Endodermal cell (in vitro differentiated cells): ENCODE measurements around the gene DIS3L. TPM values are rescaled to one million over a fixed set of nuclear protein-coding genes. Genes with fewer than 3 reads are reported as not detected.

Source experiments
- DNase-seq: peaks from one replicate; pipeline ENCODE4 v3.0.0-alpha.2; 2017
- H3K27ac ChIP-seq: 2 replicates; pipeline ENCODE4 v1.5.1; 2013; ENCODE audit warnings: mild to moderate bottlenecking, low read depth, low read length, moderate library complexity
- H3K27me3 ChIP-seq: 2 replicates; pipeline ENCODE4 v1.6.1; 2013; ENCODE audit warnings: mild to moderate bottlenecking, low read length, moderate library complexity; ENCODE audit not compliant: insufficient read depth, control insufficient read depth, poor library complexity, severe bottlenecking
- H3K36me3 ChIP-seq: 2 replicates; pipeline ENCODE4 v1.7.0; 2013; ENCODE audit warnings: mild to moderate bottlenecking, low read length, moderate library complexity; ENCODE audit not compliant: control insufficient read depth, insufficient read depth
- H3K4me1 ChIP-seq: one replicate; pipeline ENCODE4 v1.7.0; 2013; ENCODE audit warnings: low read length; ENCODE audit not compliant: control insufficient read depth, insufficient read depth
- H3K4me3 ChIP-seq: 2 replicates; pipeline ENCODE4 v1.5.1; 2013; ENCODE audit warnings: mild to moderate bottlenecking, low read length, moderate library complexity
- H3K9ac ChIP-seq: 2 replicates; pipeline ENCODE4 v1.6.1; 2013; ENCODE audit warnings: mild to moderate bottlenecking, low read length, moderate library complexity; ENCODE audit not compliant: poor library complexity, severe bottlenecking; ENCODE audit errors: extremely low read depth
- H3K9me3 ChIP-seq: 2 replicates; pipeline ENCODE4 v1.6.1; 2013; ENCODE audit warnings: mild to moderate bottlenecking, low read length, moderate library complexity; ENCODE audit not compliant: control insufficient read depth
- H3K27ac Mint-ChIP-seq: 2 replicates; pipeline ENCODE4 v1.8.0; 2020; ENCODE audit warnings: mixed read lengths
- H3K27me3 Mint-ChIP-seq: 2 replicates; pipeline ENCODE4 v1.8.0; 2021; ENCODE audit warnings: mild to moderate bottlenecking, mixed read lengths; ENCODE audit not compliant: insufficient read depth
- H3K36me3 Mint-ChIP-seq: 2 replicates; pipeline ENCODE4 v1.8.0; 2020; ENCODE audit warnings: low read depth, mixed read lengths
- H3K4me1 Mint-ChIP-seq: 2 replicates; pipeline ENCODE4 v1.8.0; 2020; ENCODE audit warnings: mixed read lengths
- H3K4me3 Mint-ChIP-seq: 2 replicates; pipeline ENCODE4 v1.8.0; 2020; ENCODE audit warnings: mild to moderate bottlenecking, moderate library complexity, mixed read lengths
- H3K9me3 Mint-ChIP-seq: 2 replicates; pipeline ENCODE4 v1.8.0; 2020; ENCODE audit warnings: mild to moderate bottlenecking, mixed read lengths
- WGBS, 2 experiments: methylation state at CpG; one replicate each; pipeline versions ENCODE4 v1.1.5 to v1.1.7; 2013; ENCODE audit warnings: missing lambda C conversion rate in 2 of 2, mixed read lengths in 1 of 2; ENCODE audit not compliant: insufficient coverage in 1 of 2, insufficient read length in 1 of 2; 5-methylcytosine and 5-hydroxymethylcytosine counted together
- total RNA-seq, 2 donors: library from RNA; stranded (reverse); fragmentation: NEBNext Ultra II Directional in 1 of 2; extraction: Animal tissue kit (Norgen Biotek cat#: 25700) in 1 of 2; gene quantifications; 2 replicates in 1 of 2; 3 replicates in 1 of 2; pipeline ENCODE4 v1.2.1, GENCODE V29; 2021
- TF ChIP-seq, protein P1 (sequence below): fragments of 200-600 bp; sonication (generic); conservative IDR thresholded peaks from 2 replicates; pipeline ENCODE4 v1.5.0; 2021; ENCODE audit warnings: antibody characterized with exemption, mild to moderate bottlenecking

DIS3L gene
- total RNA-seq, 2 donors from 2014 or later = 26.3 to 38.4 TPM

DNA sequence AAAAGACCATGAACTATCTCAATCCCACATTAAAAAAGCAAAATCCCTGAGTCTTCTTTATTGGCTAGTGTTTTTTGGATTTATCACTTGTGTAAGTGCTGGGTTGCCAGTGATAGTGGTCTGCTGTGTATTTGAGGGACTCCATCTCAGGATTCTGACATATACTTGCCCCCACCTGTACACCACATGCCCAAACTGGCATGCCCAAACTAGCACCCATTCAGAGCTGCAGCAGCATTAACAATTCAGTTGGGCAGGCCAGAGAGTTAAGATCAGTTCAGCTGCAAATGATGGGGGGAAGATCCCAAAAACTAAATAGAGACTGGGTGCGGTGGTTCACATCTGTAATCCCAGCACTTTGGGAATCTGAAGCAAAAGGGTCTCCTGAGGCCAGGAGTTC lies 69.4 kb downstream of the DIS3L start:
- Histone ChIP-seq H3K27me3 (no peaks in the 10 kb centered on the region), H3K36me3 (no peaks in the 10 kb centered on the region), H3K9me3 (no peaks in the 10 kb centered on the region), H3K9ac (no peak overlapping the region), H3K4me3 (no peak overlapping the region), H3K4me1 (no peaks in the 10 kb centered on the region), H3K27ac (no peak overlapping the region)
- no peak overlapping the region for H3K27ac Mint-ChIP-seq
- no peaks in the 10 kb centered on the region for H3K27me3 Mint-ChIP-seq
- TF ChIP-seq, protein P1, sequence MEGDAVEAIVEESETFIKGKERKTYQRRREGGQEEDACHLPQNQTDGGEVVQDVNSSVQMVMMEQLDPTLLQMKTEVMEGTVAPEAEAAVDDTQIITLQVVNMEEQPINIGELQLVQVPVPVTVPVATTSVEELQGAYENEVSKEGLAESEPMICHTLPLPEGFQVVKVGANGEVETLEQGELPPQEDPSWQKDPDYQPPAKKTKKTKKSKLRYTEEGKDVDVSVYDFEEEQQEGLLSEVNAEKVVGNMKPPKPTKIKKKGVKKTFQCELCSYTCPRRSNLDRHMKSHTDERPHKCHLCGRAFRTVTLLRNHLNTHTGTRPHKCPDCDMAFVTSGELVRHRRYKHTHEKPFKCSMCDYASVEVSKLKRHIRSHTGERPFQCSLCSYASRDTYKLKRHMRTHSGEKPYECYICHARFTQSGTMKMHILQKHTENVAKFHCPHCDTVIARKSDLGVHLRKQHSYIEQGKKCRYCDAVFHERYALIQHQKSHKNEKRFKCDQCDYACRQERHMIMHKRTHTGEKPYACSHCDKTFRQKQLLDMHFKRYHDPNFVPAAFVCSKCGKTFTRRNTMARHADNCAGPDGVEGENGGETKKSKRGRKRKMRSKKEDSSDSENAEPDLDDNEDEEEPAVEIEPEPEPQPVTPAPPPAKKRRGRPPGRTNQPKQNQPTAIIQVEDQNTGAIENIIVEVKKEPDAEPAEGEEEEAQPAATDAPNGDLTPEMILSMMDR = no peak
- WGBS, 2 experiments = 100% methylated on average over 1 of the region's 1 CpG
- DNase-seq = no peak
- H3K36me3 Mint-ChIP-seq = no peaks in the 10 kb centered on the region
- no peak overlapping the region for H3K4me3 Mint-ChIP-seq
- no peaks in the 10 kb centered on the region for H3K9me3 Mint-ChIP-seq
- H3K4me1 Mint-ChIP-seq = no peaks in the 10 kb centered on the region

DNA sequence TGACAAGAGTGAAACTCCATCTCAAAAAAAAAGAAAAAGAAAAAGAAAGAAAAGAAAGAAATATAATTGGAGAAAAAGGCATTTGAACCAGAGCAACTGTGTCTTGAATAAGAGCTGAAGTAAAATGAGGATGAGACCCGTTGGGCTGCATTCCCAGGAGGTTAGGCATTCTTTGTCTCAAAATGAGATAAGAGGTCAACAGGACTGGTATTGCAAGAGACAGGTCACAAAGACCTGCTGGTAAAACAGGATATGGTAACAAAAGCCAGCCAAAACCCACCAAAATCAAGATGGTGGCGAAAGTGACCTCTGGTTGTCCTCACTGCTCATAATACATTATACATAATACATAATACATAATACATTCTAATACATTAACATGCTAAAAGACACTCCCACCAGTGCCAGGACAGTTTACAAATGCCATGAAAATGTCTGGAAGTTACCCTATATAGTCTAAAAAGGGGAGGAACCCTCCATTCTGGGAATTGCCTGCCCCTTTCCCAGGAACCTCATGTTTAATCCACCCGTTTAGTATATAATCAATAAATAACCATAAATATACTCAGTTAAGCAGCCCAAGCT lies 71.7 kb downstream of the DIS3L start:
- H3K9ac ChIP-seq = no peak overlapping the region
- WGBS, 2 experiments = 60 to 66% methylated on average over 1 to 3 of the region's 3 CpGs
- Mint-ChIP-seq H3K27me3 (no peaks in the 10 kb centered on the region), H3K4me3 (no peak overlapping the region), H3K4me1 (peaks cover under 1% of the 10 kb centered on the region), H3K27ac (no peak overlapping the region), H3K9me3 (no peaks in the 10 kb centered on the region), H3K36me3 (no peaks in the 10 kb centered on the region)
- H3K9me3 ChIP-seq = no peaks in the 10 kb centered on the region
- H3K4me3 ChIP-seq = no peak overlapping the region
- H3K4me1 ChIP-seq = no peaks in the 10 kb centered on the region
- H3K27me3 ChIP-seq = no peaks in the 10 kb centered on the region
- peak; percentile 55 for DNase-seq
- TF ChIP-seq, protein P1 = no peak
- H3K27ac ChIP-seq = no peak overlapping the region
- no peaks in the 10 kb centered on the region for H3K36me3 ChIP-seq

DNA sequence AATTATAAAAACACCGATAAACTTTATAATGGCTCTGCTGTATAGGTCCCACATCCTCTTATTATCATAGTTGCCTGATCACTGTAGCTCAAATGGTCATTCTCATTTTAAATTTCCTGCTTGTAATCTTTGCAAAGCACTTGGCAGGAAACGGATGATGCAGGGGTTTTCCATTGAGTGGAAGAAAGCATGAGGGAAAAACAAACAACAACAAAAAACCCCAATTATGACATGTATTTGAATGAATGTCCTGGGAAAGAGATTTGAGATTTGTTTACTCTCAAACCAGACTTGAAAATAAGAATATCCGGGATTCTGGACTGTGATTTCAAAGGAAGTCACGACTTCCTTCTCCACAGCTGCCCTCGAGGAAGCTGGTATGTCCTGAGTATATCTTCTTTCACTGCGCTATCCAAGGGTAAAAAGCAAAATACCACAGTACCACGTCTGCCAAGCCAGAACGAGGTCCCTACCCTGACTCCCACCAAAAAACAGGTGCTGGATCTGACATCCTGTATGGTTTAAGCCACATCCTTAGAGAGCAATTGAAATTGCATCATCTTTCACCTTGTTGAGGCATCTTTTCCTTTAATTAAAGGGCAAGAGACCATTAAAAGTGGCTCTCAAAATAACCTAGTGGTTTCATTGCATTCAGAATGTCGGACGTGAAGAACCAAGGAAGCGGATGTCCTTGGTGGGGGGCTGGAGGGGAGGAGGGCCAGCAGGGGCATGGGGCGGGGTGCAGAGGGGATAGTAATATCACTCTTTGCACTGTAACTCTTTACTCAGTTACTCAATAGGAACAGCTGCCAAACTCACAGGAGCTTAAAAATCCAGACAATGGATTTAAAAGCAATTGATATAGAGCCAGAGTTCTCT lies 76.6 kb downstream of the DIS3L start:
- Histone ChIP-seq H3K4me1 (no peaks in the 10 kb centered on the region), H3K36me3 (no peaks in the 10 kb centered on the region), H3K9ac (no peak overlapping the region), H3K27me3 (no peaks in the 10 kb centered on the region), H3K9me3 (peaks cover 4% of the 10 kb centered on the region), H3K27ac (no peak overlapping the region), H3K4me3 (no peak overlapping the region)
- H3K4me1 Mint-ChIP-seq = peaks cover 3% of the 10 kb centered on the region
- peak overlapping the region; percentile 61 for H3K27ac Mint-ChIP-seq
- DNase-seq = no peak
- H3K9me3 Mint-ChIP-seq = peaks cover 12% of the 10 kb centered on the region
- H3K36me3 Mint-ChIP-seq = no peaks in the 10 kb centered on the region
- TF ChIP-seq, protein P1 = no peak
- no peaks in the 10 kb centered on the region for H3K27me3 Mint-ChIP-seq
- WGBS, 2 experiments = 76 to 83% methylated on average over 6 to 11 of the region's 12 CpGs
- H3K4me3 Mint-ChIP-seq = no peak overlapping the region
